ENCODE measurements around the gene SLC44A3.
A peak's percentile ranks its signal among the peaks of the same experiment; 100 is the strongest.

- TF ChIP-seq POLR2A (IDR thresholded peaks at IDR 0.05), result no peak
- TF ChIP-seq, protein P1, sequence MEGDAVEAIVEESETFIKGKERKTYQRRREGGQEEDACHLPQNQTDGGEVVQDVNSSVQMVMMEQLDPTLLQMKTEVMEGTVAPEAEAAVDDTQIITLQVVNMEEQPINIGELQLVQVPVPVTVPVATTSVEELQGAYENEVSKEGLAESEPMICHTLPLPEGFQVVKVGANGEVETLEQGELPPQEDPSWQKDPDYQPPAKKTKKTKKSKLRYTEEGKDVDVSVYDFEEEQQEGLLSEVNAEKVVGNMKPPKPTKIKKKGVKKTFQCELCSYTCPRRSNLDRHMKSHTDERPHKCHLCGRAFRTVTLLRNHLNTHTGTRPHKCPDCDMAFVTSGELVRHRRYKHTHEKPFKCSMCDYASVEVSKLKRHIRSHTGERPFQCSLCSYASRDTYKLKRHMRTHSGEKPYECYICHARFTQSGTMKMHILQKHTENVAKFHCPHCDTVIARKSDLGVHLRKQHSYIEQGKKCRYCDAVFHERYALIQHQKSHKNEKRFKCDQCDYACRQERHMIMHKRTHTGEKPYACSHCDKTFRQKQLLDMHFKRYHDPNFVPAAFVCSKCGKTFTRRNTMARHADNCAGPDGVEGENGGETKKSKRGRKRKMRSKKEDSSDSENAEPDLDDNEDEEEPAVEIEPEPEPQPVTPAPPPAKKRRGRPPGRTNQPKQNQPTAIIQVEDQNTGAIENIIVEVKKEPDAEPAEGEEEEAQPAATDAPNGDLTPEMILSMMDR (IDR thresholded peaks at IDR 0.05), result peak in 8 of 12 donors; percentile 8 to 45 (median 24)
Measured at GRCh38 chr1:94792473-94793295, 27.5 kb upstream of the SLC44A3 start.

All from heart left ventricle (tissue), 13 donors.